ENCODE measurements around the gene TTC33.

The TTC33 gene

GRCh38 chr5:40557501-40557900 lies 198.3 kb downstream of the TTC33 start:
- Histone ChIP-seq H3K4me3 (no peak overlapping the region), H3K27ac (no peak overlapping the region)

GRCh38 chr5:40556811-40557210 lies 198.9 kb downstream of the TTC33 start:
- no peak overlapping the region for H3K27ac ChIP-seq
- H3K4me3 ChIP-seq = no peak overlapping the region

DNA sequence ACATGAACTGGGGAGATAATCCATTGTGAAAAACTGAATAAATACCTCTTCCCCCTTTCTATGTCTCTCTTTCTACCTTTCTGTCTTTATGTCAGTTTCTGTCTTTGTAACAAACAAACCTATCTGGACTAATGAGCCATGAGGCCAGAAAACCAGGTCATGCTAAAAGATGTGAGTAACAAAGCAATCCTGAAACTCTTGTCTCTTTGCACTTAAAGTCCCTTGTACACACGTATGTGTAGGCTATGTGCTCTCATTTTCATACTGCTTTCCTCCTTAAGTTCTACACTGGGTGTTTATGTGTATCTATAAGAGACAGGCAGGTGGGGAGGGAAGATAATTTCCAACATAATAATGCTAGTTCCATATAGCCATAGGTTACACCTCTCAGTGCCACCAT lies 199.9 kb downstream of the TTC33 start:
- Histone ChIP-seq H3K27ac (no peak overlapping the region), H3K4me3 (no peak overlapping the region)

DNA sequence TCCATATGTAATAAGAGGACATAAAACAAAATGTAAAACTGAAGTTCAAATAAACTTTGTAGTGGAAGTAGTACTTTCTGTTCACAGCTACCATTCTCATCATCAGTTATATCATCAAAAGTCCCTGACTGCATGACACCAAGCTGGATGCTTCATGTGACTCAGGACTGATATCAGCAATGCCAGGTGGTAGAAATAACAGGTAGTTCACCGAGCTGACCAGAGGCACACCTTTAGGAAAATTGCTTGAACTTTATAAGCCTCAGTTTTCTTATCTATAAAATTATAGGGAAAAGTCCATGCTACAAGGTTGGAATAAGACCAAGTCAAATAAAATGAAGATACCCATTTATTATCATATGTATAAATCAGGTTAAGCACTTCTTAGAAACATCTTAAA lies 200.9 kb downstream of the TTC33 start:
- H3K4me3 ChIP-seq = no peak overlapping the region
- no peak overlapping the region for H3K27ac ChIP-seq

- Histone ChIP-seq H3K27ac (no peak overlapping the region), H3K4me3 (no peak overlapping the region)
Observed at GRCh38 chr5:40554054-40554453, 201.7 kb downstream of the TTC33 start.

DNA sequence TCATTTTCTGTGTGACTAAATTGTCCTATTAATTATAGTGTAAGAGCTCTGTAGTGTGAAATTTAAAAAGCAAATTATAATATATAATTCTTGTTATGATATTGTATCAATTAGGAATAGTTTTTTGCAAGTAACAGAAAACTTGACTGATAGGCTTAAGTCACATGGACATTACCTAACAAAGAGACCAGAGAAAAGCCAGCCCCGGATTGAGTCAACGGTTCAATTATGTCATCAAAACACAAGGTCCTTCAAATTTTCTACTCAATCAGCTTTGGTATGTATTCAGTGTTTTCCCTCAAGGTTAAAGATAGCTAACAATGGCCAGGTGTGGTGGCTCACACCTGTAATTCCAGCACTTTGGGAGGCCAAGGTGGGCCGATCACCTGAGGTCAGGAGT lies 202.8 kb downstream of the TTC33 start:
- Histone ChIP-seq H3K27ac (no peak overlapping the region), H3K4me3 (no peak overlapping the region)

- H3K27ac ChIP-seq = peak overlapping the region in 6 of 21 experiments; percentile 4 to 66 (median 27)
- no peak overlapping the region for H3K4me3 ChIP-seq
Observed at GRCh38 chr5:40551496-40552491, 204.0 kb downstream of the TTC33 start.

DNA sequence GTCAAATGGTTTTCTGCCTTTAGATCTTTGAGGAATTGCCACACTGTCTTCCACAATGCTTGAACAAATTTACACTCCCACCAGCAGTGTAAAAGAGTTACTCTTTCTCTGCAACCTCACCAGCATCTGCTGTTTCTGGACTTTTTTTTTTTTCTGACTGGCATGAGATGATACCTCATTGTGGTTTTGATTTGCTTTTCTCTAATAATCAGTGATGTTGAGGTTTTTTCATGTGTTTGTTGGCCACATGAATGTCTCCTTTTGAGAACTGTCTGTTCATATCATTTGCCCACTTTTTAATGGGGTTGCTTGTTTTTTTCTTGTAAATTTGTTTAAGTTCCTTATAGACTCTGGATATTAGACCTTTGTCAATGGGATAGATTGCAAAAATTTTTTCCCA lies 205.3 kb downstream of the TTC33 start:
- no peak overlapping the region for H3K4me3 ChIP-seq
- H3K27ac ChIP-seq = no peak overlapping the region

DNA sequence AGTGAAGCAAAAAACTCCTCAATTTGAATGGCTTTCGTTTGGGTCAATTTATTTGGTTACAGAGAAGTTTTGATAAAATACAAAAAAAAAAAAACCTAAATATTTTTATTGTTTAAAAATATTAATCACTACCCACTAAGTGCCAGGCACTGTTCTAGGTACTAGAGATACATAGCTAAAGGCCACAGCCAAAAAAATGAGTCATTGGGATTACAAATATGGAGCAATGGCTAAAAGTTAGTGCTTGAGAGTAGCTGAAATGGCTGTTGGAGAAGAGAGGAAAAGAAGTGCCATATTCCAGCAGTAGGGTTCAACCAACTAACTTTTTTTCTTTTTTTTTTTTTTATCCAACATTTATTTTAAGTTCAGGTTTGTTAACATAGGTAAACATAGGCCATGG lies 206.1 kb downstream of the TTC33 start:
- Histone ChIP-seq H3K4me3 (no peak overlapping the region), H3K27ac (no peak overlapping the region)

DNA sequence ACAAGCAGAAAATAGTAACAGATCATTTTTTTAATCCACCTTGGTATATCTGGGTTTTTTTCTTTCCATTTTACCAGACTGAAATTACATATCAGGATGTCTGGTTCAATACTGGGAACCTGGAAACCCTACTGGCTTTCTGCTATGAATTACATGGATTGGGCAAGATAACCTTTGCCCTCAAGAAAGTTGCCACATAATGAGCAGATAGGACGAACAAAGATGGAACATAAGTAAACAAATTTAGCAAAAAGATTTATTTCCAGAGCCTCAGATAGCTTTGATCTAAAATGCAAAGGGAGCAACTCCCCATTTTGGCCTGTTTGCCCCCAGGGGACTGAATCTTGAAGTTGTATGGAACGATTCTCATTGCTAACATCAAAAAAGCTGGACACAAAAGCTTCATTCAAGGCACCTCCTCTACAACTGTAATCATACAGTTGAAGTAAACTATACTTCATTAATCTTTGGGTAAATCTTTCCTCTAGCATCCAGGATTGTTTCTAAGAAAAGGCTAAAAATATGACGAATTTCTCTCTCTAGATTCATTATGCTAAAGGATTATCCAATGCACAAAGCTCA lies 207.7 kb downstream of the TTC33 start:
- Histone ChIP-seq H3K27ac (no peak overlapping the region), H3K4me3 (no peak overlapping the region)

- Histone ChIP-seq H3K27ac (no peak overlapping the region), H3K4me3 (no peak overlapping the region)
Observed at GRCh38 chr5:40547557-40547956, 208.2 kb downstream of the TTC33 start.

DNA sequence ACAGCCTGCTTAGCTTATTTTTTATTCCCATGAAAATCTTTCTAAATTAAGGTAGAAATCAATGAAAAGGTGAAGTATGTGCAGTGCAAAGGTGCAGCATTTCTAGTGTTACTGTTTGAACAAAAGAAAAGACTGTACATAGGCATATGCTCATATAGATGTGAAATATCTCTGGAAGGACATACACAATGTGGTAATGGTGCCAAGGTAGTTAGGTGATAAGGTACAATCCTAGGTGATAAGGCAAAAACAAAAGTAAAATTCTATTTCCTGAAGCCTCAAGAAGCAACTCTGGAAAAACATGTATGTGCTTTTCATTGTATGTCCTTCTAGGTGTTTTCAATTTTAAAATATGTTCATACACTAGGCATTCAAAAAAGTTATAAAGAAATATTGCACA lies 215.5 kb downstream of the TTC33 start:
- H3K4me3 ChIP-seq = no peak overlapping the region
- H3K27ac ChIP-seq = no peak overlapping the region

DNA sequence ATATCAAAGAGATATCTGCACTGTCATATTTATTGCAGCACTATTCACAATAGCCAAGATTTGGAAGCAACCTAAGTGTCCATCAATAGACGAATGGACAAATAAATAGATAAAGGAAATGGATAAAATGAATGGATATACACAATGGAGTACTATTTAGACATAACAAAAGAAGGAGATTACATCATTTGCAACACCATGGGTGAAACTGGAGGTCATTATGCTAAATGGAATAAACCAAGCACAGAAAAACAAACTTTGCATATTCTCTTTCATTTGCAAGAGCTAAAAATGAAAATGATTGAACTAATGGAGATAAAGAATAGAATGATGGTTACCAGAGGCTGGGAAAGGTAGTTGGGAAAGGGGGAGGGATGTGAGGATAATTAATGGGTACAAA lies 231.1 kb downstream of the TTC33 start:
- no peak overlapping the region for H3K4me3 ChIP-seq
- no peak overlapping the region for H3K27ac ChIP-seq

DNA sequence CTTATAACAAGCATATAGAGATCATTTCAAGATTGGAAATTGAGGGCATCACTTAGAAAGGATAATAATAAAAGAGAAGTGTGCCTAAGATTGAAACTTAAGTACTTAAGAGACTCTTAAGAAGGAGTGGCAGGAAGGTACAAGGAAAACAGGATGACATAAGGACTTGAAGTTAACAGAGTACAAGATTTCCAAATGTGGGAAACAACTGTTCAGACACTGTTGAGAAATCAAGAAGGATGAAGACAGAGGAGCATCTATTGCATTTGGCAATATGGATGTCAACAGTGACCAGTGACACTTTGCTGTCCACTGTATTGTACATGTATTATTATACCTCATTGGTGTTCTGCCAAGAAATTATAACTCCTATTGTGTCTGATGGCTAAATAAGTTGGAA lies 233.8 kb downstream of the TTC33 start:
- Histone ChIP-seq H3K4me3 (no peak overlapping the region), H3K27ac (no peak overlapping the region)

- Histone ChIP-seq H3K27ac (no peak overlapping the region), H3K4me3 (no peak overlapping the region)
Observed at GRCh38 chr5:40521108-40521785, 234.5 kb downstream of the TTC33 start.

DNA sequence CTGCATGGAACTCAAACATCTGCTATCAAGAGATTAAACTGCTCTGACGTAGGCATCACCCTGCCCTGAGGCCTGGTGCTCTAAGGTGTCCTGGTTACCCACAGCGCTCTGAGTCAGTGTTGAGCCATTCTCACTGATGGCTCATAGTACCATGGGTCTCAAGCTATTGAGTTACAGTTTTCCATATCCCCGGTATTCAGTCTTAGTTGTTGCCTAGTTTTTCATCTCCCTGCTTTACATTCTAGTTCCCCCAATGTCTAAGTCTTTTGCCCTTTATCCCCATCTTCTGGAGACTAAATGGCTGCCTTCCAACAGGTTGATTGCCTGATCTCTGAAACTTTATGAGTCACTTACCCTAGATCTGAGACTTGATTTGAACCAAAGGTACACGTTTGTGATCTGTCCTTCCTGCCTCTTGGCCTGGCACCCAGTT lies 237.3 kb downstream of the TTC33 start:
- Histone ChIP-seq H3K4me3 (no peak overlapping the region), H3K27ac (no peak overlapping the region)

- H3K4me3 ChIP-seq = no peak overlapping the region
- H3K27ac ChIP-seq = no peak overlapping the region
Observed at GRCh38 chr5:40515476-40515875, 240.3 kb downstream of the TTC33 start.

DNA sequence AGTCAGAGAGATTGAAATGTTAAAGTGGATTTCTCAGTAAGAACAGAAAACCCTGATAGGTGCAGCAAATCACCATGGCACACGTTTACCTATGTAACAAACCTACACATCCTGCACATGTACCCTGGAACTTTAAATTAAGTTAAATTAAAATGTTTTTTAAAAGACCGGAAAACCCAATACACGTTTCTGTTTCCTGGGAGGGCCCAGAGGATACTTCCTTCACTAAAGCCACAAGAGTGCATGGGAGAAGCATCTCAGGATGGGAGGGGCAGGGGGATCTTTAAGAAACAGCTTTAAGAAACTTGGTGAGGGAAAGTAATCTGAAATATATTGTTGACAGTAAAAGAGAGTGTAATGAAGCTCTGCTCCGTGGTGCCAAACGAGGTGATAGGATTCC lies 240.8 kb downstream of the TTC33 start:
- no peak overlapping the region for H3K4me3 ChIP-seq
- H3K27ac ChIP-seq = no peak overlapping the region

DNA sequence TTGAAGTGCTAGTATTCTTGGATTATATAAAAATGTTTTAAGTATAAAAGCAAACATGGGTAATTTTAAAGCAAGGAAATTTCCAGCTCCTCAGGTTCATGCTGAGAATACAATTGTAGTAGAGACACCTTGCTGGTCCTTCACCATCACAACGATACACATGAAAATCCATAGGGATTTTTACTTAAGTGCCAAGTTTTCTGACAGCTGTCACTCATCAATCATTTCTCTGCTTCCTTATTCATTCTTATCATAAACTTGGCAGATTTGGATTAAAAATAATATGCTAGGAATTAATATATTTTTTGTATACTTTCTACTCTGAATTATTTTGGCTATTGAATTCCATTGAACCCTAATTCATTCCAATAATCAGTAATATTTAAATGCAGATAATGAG lies 244.0 kb downstream of the TTC33 start:
- no peak overlapping the region for H3K27ac ChIP-seq
- no peak overlapping the region for H3K4me3 ChIP-seq

GRCh38 chr5:40507095-40507494 lies 248.7 kb downstream of the TTC33 start:
- no peak overlapping the region for H3K27ac ChIP-seq
- H3K4me3 ChIP-seq = no peak overlapping the region

GRCh38 chr5:40505031-40505430 lies 250.7 kb downstream of the TTC33 start:
- no peak overlapping the region for H3K4me3 ChIP-seq
- no peak overlapping the region for H3K27ac ChIP-seq

Measured in skin epidermis (tissue), 12 donors.